T-cell (primary cell): ENCODE results near the gene CTRB1. TPM values are rescaled to one million over a fixed set of nuclear protein-coding genes. Genes with fewer than 3 reads are reported as not detected.

Experiments used
- ATAC-seq, 4 experiments: fragments of 200-7000 bp in 3 of 4; fragments of 150-1000 bp in 1 of 4; cut with Tn5 transposase; replicated peaks in 1 of 4; 1 replicate in 3 of 4; 2 replicates in 1 of 4; pipeline ENCODE4 v1.10.0; 2021; ENCODE audit warnings: moderate library complexity in 3 of 4, mild to moderate bottlenecking in 2 of 4, moderate number of reproducible peaks in 1 of 4
- CTCF ChIA-PET, 2 donors: fragments of 300-600 bp; sonication (Branson Sonifier 250); formaldehyde crosslinking; loops; one replicate each; lab custom pipeline; 2022; ENCODE audit warnings: antibody characterized with exemption in 2 of 2; lab: Charles Lee
- POLR2A ChIA-PET, 2 donors: fragments of 300-600 bp; sonication (Branson Sonifier 250); formaldehyde crosslinking; loops; one replicate each; lab custom pipeline; 2022; ENCODE audit warnings: antibody characterized with exemption in 2 of 2; lab: Charles Lee
- DNase-seq, 35 experiments: peaks; one replicate each; pipeline versions ENCODE4 v3.0.0 to v3.0.0-alpha.2; 2013 to 2023
- H3K27ac ChIP-seq: one replicate; pipeline ENCODE4 v1.5.1; 2013; ENCODE audit warnings: low read length
- H3K27me3 ChIP-seq, 2 experiments: replicated peaks in 1 of 2; 1 replicate in 1 of 2; 2 replicates in 1 of 2; pipeline versions ENCODE4 v1.6.1 to v1.7.0; 2013; ENCODE audit warnings: low read length in 1 of 2, mixed read lengths in 1 of 2; ENCODE audit not compliant: control insufficient read depth in 2 of 2, insufficient read depth in 2 of 2; ENCODE audit errors: extremely low read depth in 1 of 2
- H3K36me3 ChIP-seq, 2 donors: 1 replicate in 1 of 2; 2 replicates in 1 of 2; pipeline versions ENCODE4 v1.6.1 to v1.7.0; 2013; ENCODE audit warnings: low read length in 1 of 2; ENCODE audit not compliant: control insufficient read depth in 2 of 2, insufficient read depth in 1 of 2; ENCODE audit errors: extremely low read depth in 1 of 2
- H3K4me1 ChIP-seq, 2 experiments: 1 replicate in 1 of 2; 2 replicates in 1 of 2; pipeline versions ENCODE4 v1.6.1 to v1.7.0; 2013; ENCODE audit warnings: low read length in 2 of 2, mixed read lengths in 1 of 2; ENCODE audit not compliant: insufficient read depth in 2 of 2, control insufficient read depth in 1 of 2; ENCODE audit errors: extremely low read depth in 1 of 2
- H3K4me3 ChIP-seq, 2 donors: 1 replicate in 1 of 2; 2 replicates in 1 of 2; pipeline versions ENCODE4 v1.5.1 to v1.7.0; 2013; ENCODE audit warnings: mild to moderate bottlenecking in 2 of 2, low read length in 1 of 2, moderate library complexity in 1 of 2; ENCODE audit not compliant: control insufficient read depth in 1 of 2; ENCODE audit errors: extremely low read depth in 1 of 2
- H3K9me3 ChIP-seq: 2 replicates; pipeline ENCODE4 v1.7.0; 2013
- H3K27ac Mint-ChIP-seq, 2 donors: one replicate each; pipeline ENCODE4 v1.8.0; 2020 to 2021; ENCODE audit warnings: mild to moderate bottlenecking in 2 of 2, mixed read lengths in 2 of 2
- H3K27me3 Mint-ChIP-seq, 2 donors: one replicate each; pipeline ENCODE4 v1.8.0; 2021 to 2022; ENCODE audit warnings: mixed read lengths in 2 of 2
- H3K36me3 Mint-ChIP-seq: one replicate; pipeline ENCODE4 v1.8.0; 2021; ENCODE audit warnings: mixed read lengths
- H3K4me1 Mint-ChIP-seq, 3 donors: one replicate each; pipeline ENCODE4 v1.8.0; 2020 to 2022; ENCODE audit warnings: mixed read lengths in 3 of 3, mild to moderate bottlenecking in 1 of 3
- H3K4me3 Mint-ChIP-seq, 3 donors: one replicate each; pipeline ENCODE4 v1.8.0; 2020 to 2022; ENCODE audit warnings: mild to moderate bottlenecking in 3 of 3, mixed read lengths in 3 of 3, moderate library complexity in 3 of 3
- H3K9me3 Mint-ChIP-seq, 3 donors: one replicate each; pipeline ENCODE4 v1.8.0; 2020 to 2022; ENCODE audit warnings: mixed read lengths in 3 of 3
- WGBS: methylation state at CpG from one replicate; pipeline ENCODE4 v1.1.5; 2013; ENCODE audit warnings: missing lambda C conversion rate; ENCODE audit not compliant: insufficient coverage; 5-methylcytosine and 5-hydroxymethylcytosine counted together
- total RNA-seq, 35 experiments: library from RNA in 6 of 35; stranded (reverse) in 6 of 35; fragments of 120-200 nt in 1 of 35; gene quantifications; one replicate each; pipeline versions ENCODE4 v1.2.1 to v1.2.4 and lab custom pipeline; 2013 to 2026

The CTRB1 gene
- total RNA-seq, 5 donors from 2014 or later (not counting 1 experiment from before 2014, with no cell fraction given): 6.1 to 8.3 (median 7.9) TPM; not detected in 2

DNA sequence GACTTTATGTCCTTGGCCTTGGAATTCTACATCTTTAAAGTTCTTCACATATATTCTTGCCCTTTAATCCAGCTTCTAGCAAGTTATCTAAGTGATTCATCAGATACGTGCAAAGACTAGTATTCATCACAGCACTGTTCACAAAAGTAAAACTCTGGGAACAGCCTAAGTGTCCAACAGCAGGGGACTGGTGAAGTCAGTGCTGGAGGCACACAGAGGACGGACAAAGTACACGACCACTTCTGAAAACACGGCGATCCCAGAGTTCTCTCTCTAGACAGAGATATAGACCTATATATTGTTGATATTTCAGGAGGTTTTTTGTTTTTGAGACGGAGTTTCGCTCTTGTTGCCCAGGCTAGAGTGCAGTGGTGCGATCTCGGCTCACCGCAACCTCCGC lies 12.8 kb downstream of the CTRB1 start:
- peaks cover 0 to 12% of the 10 kb centered on the region in 2 experiments for H3K4me1 ChIP-seq
- Mint-ChIP-seq H3K4me3 (no peak overlapping the region), H3K9me3 (no peaks in the 10 kb centered on the region), H3K36me3 (no peaks in the 10 kb centered on the region), H3K27me3 (peaks cover 0 to 3% of the 10 kb centered on the region in 2 donors), H3K27ac (no peak overlapping the region), H3K4me1 (peaks cover 2 to 6% (median 2%) of the 10 kb centered on the region in 3 donors)
- ATAC-seq: no peak
- H3K4me3 ChIP-seq: no peak overlapping the region
- ChIA-PET POLR2A (no interaction called here), CTCF (interaction anchor here (0.7 to 3.0 kb wide), 2 partner anchors 148 to 158 kb away, joined by 6 to 23 read pairs; no protein-coding TSS in a partner anchor)
- H3K27ac ChIP-seq: no peak overlapping the region
- H3K9me3 ChIP-seq: no peaks in the 10 kb centered on the region
- H3K36me3 ChIP-seq: no peaks in the 10 kb centered on the region
- no CpG with 5 or more reads among the region's 11 CpGs for WGBS
- H3K27me3 ChIP-seq: peaks cover 0 to 38% of the 10 kb centered on the region in 2 experiments
- DNase-seq: no peak

DNA sequence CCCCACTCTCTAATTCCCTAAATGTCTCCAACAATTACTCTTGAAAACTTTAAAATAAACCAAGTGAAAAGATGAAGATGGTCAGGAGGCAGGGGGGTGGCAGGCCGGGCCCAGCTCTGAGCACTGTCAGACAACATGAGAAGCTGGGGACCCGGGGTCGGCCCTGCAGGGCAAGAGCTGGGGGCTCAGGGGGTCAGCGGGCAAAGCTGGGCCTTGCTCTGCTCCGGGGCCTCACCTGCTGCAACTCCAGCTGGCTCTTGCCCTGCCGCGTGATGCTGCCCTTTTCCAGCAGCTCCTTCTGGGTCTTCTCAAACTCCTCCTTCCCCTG lies 14.8 kb downstream of the CTRB1 start:
- 73% methylated on average over 7 of the region's 7 CpGs for WGBS
- no peak overlapping the region for H3K27ac Mint-ChIP-seq
- ChIA-PET POLR2A (no interaction called here), CTCF (interaction anchor here (0.6 to 3.3 kb wide), 25 partner anchors 8 to 231 kb away, joined by 3 to 93 read pairs (median 6); no protein-coding TSS in a partner anchor)
- peaks cover 2 to 6% (median 2%) of the 10 kb centered on the region in 3 donors for H3K4me1 Mint-ChIP-seq
- H3K27me3 Mint-ChIP-seq: no peaks in the 10 kb centered on the region
- peaks cover 0 to 12% of the 10 kb centered on the region in 2 experiments for H3K4me1 ChIP-seq
- no peaks in the 10 kb centered on the region for H3K36me3 Mint-ChIP-seq
- no peaks in the 10 kb centered on the region for H3K36me3 ChIP-seq
- no peak overlapping the region for H3K4me3 ChIP-seq
- ATAC-seq: peak in 1 of 4 experiments; percentile 22
- DNase-seq: no peak
- no peaks in the 10 kb centered on the region for H3K9me3 Mint-ChIP-seq
- H3K4me3 Mint-ChIP-seq: no peak overlapping the region
- H3K27me3 ChIP-seq: peaks cover 0 to 18% of the 10 kb centered on the region in 2 experiments
- no peaks in the 10 kb centered on the region for H3K9me3 ChIP-seq
- H3K27ac ChIP-seq: no peak overlapping the region

DNA sequence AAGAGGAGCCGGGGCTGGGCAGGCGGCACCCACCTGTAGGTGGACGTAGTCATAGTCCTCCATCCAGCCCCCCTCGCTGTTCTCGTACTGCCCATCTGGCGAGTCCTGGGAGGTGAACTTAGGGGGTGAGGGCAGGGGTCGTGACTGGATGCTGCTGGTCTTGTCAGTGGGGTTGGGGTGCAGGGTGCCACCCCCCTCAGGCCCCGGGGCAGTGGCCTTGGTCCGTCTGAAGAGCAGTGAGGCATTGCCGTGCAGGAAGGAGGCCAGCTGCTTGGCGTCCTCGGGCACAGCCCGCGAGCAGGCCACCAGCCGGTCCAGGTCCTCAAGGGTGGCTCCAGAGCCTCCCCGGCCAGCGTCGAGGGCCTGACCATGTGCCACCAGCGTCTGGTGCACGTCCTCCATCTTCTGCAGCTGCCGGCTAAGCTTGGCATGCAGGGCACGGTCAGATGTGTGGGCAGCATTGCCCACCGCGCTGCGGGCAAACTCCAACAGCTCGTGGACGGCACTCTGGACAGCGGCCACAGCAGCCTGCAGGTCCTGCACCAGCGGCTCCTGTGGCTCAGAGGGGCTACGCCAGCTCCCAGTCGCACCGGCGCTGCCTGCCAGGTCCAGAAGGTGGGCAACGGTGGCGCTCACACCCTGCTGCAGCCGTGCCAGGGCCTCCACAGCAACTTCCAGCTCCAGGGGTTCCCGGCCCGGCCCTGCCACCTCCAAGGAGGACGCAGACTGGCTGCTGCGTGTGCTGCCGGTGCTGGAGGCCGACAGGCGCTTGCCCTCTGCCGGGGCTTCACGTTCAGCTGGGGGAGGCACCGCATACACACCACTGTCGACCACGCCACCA lies 16.3 kb downstream of the CTRB1 start:
- WGBS: 93% methylated on average over 46 of the region's 48 CpGs
- Mint-ChIP-seq H3K27ac (no peak overlapping the region), H3K4me3 (no peak overlapping the region), H3K27me3 (no peaks in the 10 kb centered on the region), H3K9me3 (no peaks in the 10 kb centered on the region), H3K36me3 (no peaks in the 10 kb centered on the region), H3K4me1 (peaks cover 2 to 6% (median 2%) of the 10 kb centered on the region in 3 donors)
- no peak overlapping the region for H3K4me3 ChIP-seq
- no peaks in the 10 kb centered on the region for H3K36me3 ChIP-seq
- ChIA-PET CTCF (interaction anchor here in 1 of 2 donors (1.2 to 3.3 kb wide), 3 partner anchors 147 to 167 kb away, joined by 4 to 32 read pairs (median 9); no protein-coding TSS in a partner anchor), POLR2A (interaction anchor here in 1 of 2 donors (0.6 kb wide), 1 partner anchor 147 kb away, joined by 3 read pairs; no protein-coding TSS in a partner anchor)
- H3K4me1 ChIP-seq: peaks cover 0 to 12% of the 10 kb centered on the region in 2 experiments
- H3K27ac ChIP-seq: no peak overlapping the region
- ATAC-seq: no peak
- H3K9me3 ChIP-seq: no peaks in the 10 kb centered on the region
- H3K27me3 ChIP-seq: peaks cover 0 to 11% of the 10 kb centered on the region in 2 experiments
- DNase-seq: no peak

DNA sequence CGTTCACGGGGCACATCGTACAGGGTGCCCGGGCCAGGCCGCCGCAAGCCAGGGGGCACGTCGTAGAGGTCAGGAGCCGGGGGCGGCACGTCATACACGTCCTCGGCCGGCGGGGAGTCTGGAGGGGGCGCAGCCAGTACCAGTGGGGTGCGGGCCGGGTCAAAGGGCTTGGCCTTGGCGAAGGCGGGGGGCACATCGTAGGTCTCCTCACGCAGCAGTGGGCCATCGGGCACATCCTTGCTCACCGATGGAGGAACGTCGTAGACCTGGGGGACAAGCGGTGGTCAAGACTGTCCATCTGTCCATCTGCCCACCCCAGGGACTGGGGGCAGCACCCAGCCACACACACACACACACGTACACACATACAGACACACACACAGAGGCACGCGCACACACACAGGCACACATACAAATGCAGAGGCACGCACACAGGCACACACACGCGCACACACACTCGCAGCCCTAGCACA lies 17.0 kb downstream of the CTRB1 start:
- Mint-ChIP-seq H3K4me3 (no peak overlapping the region), H3K9me3 (no peaks in the 10 kb centered on the region), H3K4me1 (peaks cover 2 to 6% (median 2%) of the 10 kb centered on the region in 3 donors), H3K36me3 (no peaks in the 10 kb centered on the region), H3K27ac (peak overlapping the region in 1 of 2 donors; percentile 28), H3K27me3 (no peaks in the 10 kb centered on the region)
- Histone ChIP-seq H3K4me1 (peaks cover 0 to 12% of the 10 kb centered on the region in 2 experiments), H3K27me3 (peaks cover 0 to 9% of the 10 kb centered on the region in 2 experiments), H3K4me3 (no peak overlapping the region), H3K9me3 (no peaks in the 10 kb centered on the region), H3K36me3 (no peaks in the 10 kb centered on the region), H3K27ac (no peak overlapping the region)
- ChIA-PET POLR2A (no interaction called here), CTCF (interaction anchor here (1.1 to 3.3 kb wide), 4 partner anchors 146 to 166 kb away, joined by 4 to 32 read pairs (median 6); no protein-coding TSS in a partner anchor)
- DNase-seq: no peak
- no peak for ATAC-seq
- 93% methylated on average over 31 of the region's 34 CpGs for WGBS

DNA sequence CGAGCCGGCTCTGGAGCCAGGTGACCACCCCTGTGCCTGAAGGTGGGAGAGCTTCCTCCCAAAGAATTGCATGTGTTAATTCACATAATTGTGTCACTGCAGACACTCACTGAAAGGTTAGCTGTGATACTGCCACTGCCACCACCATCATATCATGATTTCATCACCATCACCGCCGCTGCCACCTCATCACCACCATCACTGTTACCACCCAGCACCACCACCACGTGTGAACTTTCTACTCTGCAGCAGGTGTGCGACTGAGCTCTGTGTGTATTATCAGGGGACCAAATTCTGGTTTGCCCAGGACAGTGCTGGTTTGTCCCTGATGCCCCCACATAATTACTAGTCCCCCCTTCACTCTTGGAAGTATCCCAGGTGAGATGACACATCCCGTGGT lies 17.4 kb downstream of the CTRB1 start:
- H3K9me3 Mint-ChIP-seq: no peaks in the 10 kb centered on the region
- H3K36me3 Mint-ChIP-seq: no peaks in the 10 kb centered on the region
- 81% methylated on average over 7 of the region's 7 CpGs for WGBS
- Histone ChIP-seq H3K4me3 (no peak overlapping the region), H3K27me3 (peaks cover 0 to 9% of the 10 kb centered on the region in 2 experiments), H3K4me1 (peaks cover 0 to 12% of the 10 kb centered on the region in 2 experiments), H3K9me3 (no peaks in the 10 kb centered on the region), H3K27ac (no peak overlapping the region), H3K36me3 (no peaks in the 10 kb centered on the region)
- H3K27me3 Mint-ChIP-seq: no peaks in the 10 kb centered on the region
- DNase-seq (peak in 1 of 35 experiments; percentile 16), ATAC-seq (no peak)
- no peak overlapping the region for H3K4me3 Mint-ChIP-seq
- ChIA-PET CTCF (interaction anchor here (0.5 to 3.3 kb wide), 6 partner anchors 145 to 379 kb away, joined by 3 to 32 read pairs (median 4); no protein-coding TSS in a partner anchor), POLR2A (interaction anchor here in 1 of 2 donors (0.6 kb wide), 1 partner anchor 144 kb away, joined by 3 read pairs; no protein-coding TSS in a partner anchor)
- H3K27ac Mint-ChIP-seq: peak overlapping the region in 1 of 2 donors; percentile 28
- H3K4me1 Mint-ChIP-seq: peaks cover 2 to 6% (median 2%) of the 10 kb centered on the region in 3 donors

DNA sequence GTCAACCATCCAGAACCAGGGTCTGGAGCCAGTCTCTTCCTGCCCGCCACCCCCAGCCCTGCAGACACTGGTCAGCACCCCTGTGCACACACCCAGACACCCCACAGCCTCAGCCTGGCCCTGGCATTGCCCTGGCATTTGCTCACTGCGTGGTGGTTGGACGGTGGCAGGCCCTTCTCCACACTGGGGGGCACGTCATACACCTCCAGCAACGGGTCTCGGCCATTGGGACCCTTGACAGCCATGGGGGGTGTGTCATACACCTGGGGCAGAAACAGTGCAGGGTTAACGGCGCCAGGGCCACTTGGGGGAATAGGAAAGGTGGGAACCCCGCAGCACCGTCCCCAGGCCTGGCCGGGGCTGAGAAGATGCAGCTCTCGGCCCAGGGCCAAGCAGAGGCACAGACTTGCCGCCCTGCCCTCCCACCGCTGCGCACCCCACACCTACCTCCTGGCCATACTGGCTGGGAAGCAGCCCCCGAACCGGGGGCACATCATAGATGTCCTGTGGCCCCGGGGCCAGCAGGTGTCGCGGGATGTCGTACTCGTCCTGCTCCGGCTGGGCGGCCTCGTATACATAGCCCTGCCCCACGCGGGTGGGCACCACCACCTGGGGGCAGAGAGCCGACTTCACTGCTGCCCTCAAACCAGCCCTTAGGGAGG lies 18.1 kb downstream of the CTRB1 start:
- no peaks in the 10 kb centered on the region for H3K27me3 Mint-ChIP-seq
- H3K36me3 ChIP-seq: no peaks in the 10 kb centered on the region
- no peaks in the 10 kb centered on the region for H3K9me3 Mint-ChIP-seq
- no peak overlapping the region for H3K4me3 ChIP-seq
- H3K4me1 Mint-ChIP-seq: peaks cover 2 to 6% (median 2%) of the 10 kb centered on the region in 3 donors
- H3K4me3 Mint-ChIP-seq: no peak overlapping the region
- no peaks in the 10 kb centered on the region for H3K9me3 ChIP-seq
- DNase-seq (no peak), ATAC-seq (no peak)
- no peak overlapping the region for H3K27ac ChIP-seq
- H3K27me3 ChIP-seq: peaks cover 0 to 9% of the 10 kb centered on the region in 2 experiments
- CTCF ChIA-PET: interaction anchor here (0.6 to 1.2 kb wide), 3 partner anchors 148 to 379 kb away, joined by 3 to 8 read pairs (median 4); no protein-coding TSS in a partner anchor
- H3K36me3 Mint-ChIP-seq: no peaks in the 10 kb centered on the region
- peaks cover 0 to 12% of the 10 kb centered on the region in 2 experiments for H3K4me1 ChIP-seq
- 93% methylated on average over 23 of the region's 28 CpGs for whole genome bisulfite sequencing
- POLR2A ChIA-PET: interaction anchor here in 1 of 2 donors (0.6 kb wide), 1 partner anchor 144 kb away, joined by 3 read pairs; no protein-coding TSS in a partner anchor
- no peak overlapping the region for H3K27ac Mint-ChIP-seq
